Measurements from ENCODE around the gene DENR.
"Not testable (repeated sequence)": the region's sequence is repeated elsewhere in the genome, so short reads cannot be mapped to it uniquely, and the experiment has no call there.

The DENR gene

GRCh38 chr12:122740351-122740750 is 12.3 kb upstream of the DENR start:
- no peak for DNase-seq (ENCODE audit: low spot score)

- DNase-seq (ENCODE audit: low spot score) = peak; percentile 30
Measured at GRCh38 chr12:122743895-122744525, 8.6 kb upstream of the DENR start.

GRCh38 chr12:122747224-122748135 is 5.1 kb upstream of the DENR start:
- DNase-seq (ENCODE audit: low spot score) = no peak

DNA sequence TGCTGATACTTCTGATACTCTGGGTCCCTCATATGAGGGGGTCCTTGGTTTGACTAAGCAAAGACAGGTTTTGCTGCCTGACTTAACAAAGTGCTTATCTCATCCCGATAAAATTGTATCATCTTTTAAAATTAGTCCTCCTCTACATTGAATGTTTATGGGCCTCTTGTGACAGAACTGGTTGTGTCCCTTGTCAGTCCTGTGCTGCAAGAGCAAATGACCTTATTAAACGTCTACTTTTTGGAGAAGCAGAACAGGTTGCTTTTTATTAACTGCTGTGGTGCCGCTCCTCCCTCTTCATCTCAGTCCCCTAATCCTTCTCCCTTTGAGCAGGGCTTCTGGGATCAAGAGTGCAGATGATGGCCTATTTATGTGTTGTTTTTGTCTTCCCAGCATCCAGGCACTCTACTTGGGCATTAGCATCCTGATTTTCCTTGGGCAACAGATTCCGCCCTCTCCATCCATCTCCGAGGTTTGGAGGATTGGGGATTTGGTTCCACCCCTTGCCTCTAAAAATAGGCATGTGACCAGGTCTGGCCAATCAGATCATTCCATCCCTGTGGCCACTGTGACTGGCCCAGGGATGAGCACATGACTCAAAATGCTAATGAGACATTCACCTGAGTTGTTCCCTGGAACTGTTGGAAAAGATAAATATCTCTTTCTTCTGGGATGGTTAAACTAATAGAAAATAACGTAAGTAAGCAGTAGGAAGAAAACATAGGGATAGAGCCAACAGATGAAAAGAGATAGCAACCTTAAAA is 2.9 kb upstream of the DENR start:
- no peak for DNase-seq (ENCODE audit: low spot score)

- DNase-seq (ENCODE audit: low spot score) = not testable (repeated sequence)
Measured at GRCh38 chr12:122750781-122751515, 1.7 kb upstream of the DENR start.

DNA sequence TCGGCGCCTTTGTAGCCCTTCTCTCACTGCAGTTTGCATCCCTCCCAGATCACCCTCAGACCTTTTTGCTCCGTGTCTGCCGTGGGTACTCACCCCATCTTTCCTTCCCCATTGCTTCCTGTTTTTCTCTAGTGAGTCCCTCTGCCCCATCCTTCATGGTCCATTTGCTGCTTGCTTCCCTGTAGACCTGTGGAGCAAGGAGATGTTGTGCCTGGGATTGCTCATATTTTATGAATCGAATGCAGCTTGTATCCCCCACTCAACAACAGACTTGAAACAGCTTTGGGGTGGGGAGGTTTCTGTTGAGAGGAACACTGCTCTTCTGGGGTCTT is 661 bp downstream of the DENR start:
- no peak for DNase-seq (ENCODE audit: low spot score)

GRCh38 chr12:122754790-122755189 is 2.2 kb downstream of the DENR start:
- no peak for DNase-seq (ENCODE audit: low spot score)

GRCh38 chr12:122757568-122757967 is 4.9 kb downstream of the DENR start:
- no peak for DNase-seq (ENCODE audit: low spot score)

DNA sequence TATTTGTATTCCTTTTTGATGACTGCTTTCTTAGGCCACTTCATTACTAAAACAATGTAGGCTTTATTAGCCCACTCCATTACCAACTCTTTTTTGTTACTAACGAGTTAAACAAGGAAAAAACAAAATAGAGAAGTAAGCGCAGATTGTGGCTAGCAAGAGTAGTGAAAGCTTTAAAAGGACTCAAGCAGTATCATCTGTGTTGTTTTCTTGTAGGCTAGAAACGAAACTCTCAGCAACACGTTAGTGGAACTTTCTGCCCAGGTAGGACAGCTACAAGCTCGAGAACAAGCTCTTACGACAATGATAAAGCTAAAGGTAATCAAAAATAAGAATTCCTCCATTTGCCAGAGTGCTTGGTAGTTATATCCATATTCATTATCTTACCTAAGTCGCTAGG is 32.9 kb downstream of the DENR start:
- DNase-seq (ENCODE audit: low spot score) = no peak

GRCh38 chr12:122788387-122788786 is 35.8 kb downstream of the DENR start:
- peak; percentile 24 for DNase-seq (ENCODE audit: low spot score)

- DNase-seq (ENCODE audit: low spot score) = no peak
Measured at GRCh38 chr12:122789637-122790036, 37.0 kb downstream of the DENR start.

DNA sequence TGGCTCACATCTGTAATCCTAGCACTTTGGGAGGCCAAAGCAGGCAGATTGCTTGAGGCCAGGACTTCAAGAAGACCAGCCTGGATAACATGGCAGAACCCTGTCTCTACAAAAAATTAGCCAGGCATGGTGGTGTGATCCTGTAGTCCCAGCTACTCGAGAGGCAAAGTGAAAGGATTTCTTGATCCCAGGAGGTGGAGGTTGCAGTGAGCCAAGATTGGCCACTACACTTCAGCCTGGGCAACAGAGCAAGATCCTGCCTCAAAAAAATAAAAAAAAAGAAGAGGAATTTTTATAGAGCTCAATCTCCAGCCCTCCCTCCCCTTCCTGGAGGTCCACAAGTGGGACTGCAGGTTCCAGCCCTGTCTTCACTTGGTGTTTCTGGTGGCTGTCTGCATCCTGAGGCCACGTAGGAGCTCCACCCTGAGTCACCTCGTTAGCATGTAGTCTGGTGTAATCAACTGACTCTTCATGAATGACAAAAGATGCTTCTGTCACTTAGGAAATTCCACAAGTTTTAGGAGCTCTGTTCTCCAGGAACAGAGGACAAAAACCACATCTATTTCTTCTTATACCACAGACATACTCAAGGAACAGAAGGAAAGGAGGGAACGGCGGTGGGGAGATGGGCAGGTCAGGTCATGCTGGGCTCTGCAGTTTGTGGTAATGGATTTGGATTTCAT is 37.9 kb downstream of the DENR start:
- DNase-seq (ENCODE audit: low spot score) = no peak

- DNase-seq (ENCODE audit: low spot score) = peak; percentile 72
Measured at GRCh38 chr12:122793685-122794106, 41.1 kb downstream of the DENR start.

- no peak for DNase-seq (ENCODE audit: low spot score)
Measured at GRCh38 chr12:122795807-122796206, 43.2 kb downstream of the DENR start.

DNA sequence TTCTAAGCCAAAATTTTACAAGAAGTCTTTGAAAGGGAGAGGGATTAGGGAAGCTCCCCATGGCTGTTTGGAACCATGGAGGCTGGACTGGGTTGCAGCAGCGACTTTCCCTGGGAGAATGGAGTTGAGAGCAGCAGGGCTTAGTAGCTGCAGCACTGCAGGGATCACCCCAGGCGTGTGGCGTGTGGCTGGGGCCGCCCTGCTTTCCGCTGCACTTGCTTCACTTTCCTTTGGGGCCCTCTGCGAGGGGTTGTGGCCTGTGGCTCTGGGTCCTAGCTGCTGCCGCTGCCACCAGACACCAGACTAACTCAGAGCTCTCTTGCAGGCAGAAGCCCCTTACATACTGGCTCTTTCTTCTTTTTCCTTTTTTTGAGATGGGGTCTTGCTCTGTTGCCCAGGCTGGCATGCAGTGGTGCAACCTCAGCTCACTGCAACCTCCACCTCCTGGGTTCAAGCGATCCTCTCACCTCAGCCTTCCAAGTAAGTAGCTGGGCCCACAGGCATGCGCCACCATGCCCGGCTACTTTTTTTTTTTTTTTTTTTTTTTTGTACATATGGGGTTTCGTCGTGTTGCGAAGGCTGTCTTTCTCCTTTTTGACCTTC is 47.1 kb downstream of the DENR start:
- DNase-seq (ENCODE audit: low spot score) = no peak

DNA sequence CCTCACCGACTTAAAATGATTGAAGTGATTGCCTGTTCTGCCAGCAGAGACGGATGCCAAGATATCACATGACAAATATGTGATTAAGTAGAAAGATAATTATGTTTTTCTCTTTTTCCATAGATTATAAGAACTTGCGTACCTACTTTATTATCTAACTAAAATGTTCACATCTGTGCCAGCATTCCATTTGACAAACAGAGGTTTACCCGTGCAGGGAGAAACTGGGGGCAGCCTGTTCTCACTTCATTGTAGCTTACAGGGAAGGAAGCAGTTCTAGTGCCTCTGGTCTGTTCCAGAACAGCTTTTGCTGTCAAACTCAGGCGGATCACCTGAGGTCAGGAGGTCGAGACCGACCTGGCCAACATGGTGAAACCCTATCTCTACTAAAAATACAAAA is 51.3 kb downstream of the DENR start:
- no peak for DNase-seq (ENCODE audit: low spot score)

- not testable (repeated sequence) for DNase-seq (ENCODE audit: low spot score)
Measured at GRCh38 chr12:122804957-122805356, 52.3 kb downstream of the DENR start.

GRCh38 chr12:122807651-122808050 is 55.0 kb downstream of the DENR start:
- DNase-seq (ENCODE audit: low spot score) = no peak

GRCh38 chr12:122811777-122812176 is 59.2 kb downstream of the DENR start:
- DNase-seq (ENCODE audit: low spot score) = no peak

DNA sequence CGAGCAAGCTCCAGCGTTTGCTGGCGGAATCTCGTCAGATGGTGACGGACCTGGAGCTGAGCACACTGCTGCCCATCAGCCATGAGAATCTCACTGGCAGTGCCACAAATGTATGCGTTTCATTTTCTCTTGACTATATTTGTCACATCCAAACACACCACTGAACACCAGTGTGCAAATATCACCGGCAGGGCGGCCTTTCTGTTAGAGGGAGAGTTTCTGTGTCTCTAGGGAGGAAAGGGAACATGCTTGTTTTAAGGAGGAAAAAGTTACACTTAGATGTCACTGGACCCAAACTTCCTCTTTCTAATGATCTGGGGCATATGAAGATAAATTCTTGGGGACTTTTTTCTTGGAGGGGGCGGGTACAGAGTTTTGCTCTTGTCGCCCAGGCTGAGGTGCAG is 60.7 kb downstream of the DENR start:
- no peak for DNase-seq (ENCODE audit: low spot score)

GRCh38 chr12:122819209-122819785 is 66.7 kb downstream of the DENR start:
- DNase-seq (ENCODE audit: low spot score) = peak; percentile 72
